PC-3 (cell line): Measurements from ENCODE around the gene RFXANK. TPM values are rescaled to one million over a fixed set of nuclear protein-coding genes. Genes with fewer than 3 reads are reported as not detected.

ENCODE experiments used
- ATAC-seq: fragments of 200-7000 bp; cut with Tn5 transposase; 2 replicates; pipeline ENCODE4 v1.9.1; 2020; ENCODE audit warnings: mild to moderate bottlenecking, moderate library complexity
- BruUV-seq: library from RNA; stranded (reverse); fragments of 400-500 nt; replicated peaks from 2 replicates; lab custom pipeline; 2021; lab: Mats Ljungman, UMichigan
- CTCF ChIA-PET: fragments of 300-600 bp; sonication (Branson Sonifier 250); formaldehyde crosslinking; loops from one replicate; lab custom pipeline; 2022; ENCODE audit warnings: antibody characterized with exemption; lab: Charles Lee
- POLR2A ChIA-PET: fragments of 300-600 bp; sonication (Branson Sonifier 250); formaldehyde crosslinking; loops from one replicate; lab custom pipeline; 2022; ENCODE audit warnings: antibody characterized with exemption; ENCODE audit not compliant: unreplicated experiment; lab: Charles Lee
- DNase-seq: peaks from one replicate; pipeline ENCODE4 v3.0.0-alpha.2; 2015
- H2AFZ ChIP-seq: fragments of 300-600 bp; sonication (generic); 2 replicates; pipeline ENCODE4 v1.6.0; 2016; ENCODE audit warnings: antibody characterized with exemption, low read length
- H3F3A ChIP-seq: fragments of 300-600 bp; sonication (generic); one replicate; pipeline ENCODE4 v1.6.0; 2017; ENCODE audit warnings: antibody characterized with exemption, low read length, control low read depth, mild to moderate bottlenecking; ENCODE audit not compliant: unreplicated experiment
- H3K27ac ChIP-seq: fragments of 300-600 bp; sonication (generic); 2 replicates; pipeline ENCODE4 v1.5.1; 2016; ENCODE audit warnings: mild to moderate bottlenecking, low read length
- H3K27me3 ChIP-seq: fragments of 300-600 bp; sonication (generic); 2 replicates; pipeline ENCODE4 v1.6.1; 2016; ENCODE audit warnings: low read length, mixed read lengths
- H3K36me3 ChIP-seq: fragments of 300-600 bp; sonication (generic); 2 replicates; pipeline ENCODE4 v1.6.1; 2016; ENCODE audit warnings: low read depth, mixed run types, low read length, mixed read lengths
- H3K4me1 ChIP-seq: fragments of 300-600 bp; sonication (generic); 2 replicates; pipeline ENCODE4 v1.5.1; 2016; ENCODE audit warnings: low read length; ENCODE audit not compliant: insufficient read depth
- H3K4me2 ChIP-seq: fragments of 300-600 bp; sonication (generic); 2 replicates; pipeline ENCODE4 v1.6.0; 2016; ENCODE audit warnings: low read length
- H3K4me3 ChIP-seq: fragments of 300-600 bp; sonication (generic); 2 replicates; pipeline ENCODE4 v1.5.1; 2016; ENCODE audit warnings: mild to moderate bottlenecking, low read length, mixed read lengths
- H3K79me2 ChIP-seq: fragments of 300-600 bp; sonication (generic); 2 replicates; pipeline ENCODE4 v1.6.1; 2017; ENCODE audit warnings: low read length, mixed read lengths
- H3K9ac ChIP-seq: fragments of 300-600 bp; sonication (generic); 2 replicates; pipeline ENCODE4 v1.6.0; 2016; ENCODE audit warnings: mild to moderate bottlenecking, low read length
- H3K9me2 ChIP-seq: fragments of 300-600 bp; sonication (generic); replicated peaks from 2 replicates; pipeline ENCODE4 v1.6.1; 2016; ENCODE audit warnings: mixed run types, low read length, mixed read lengths
- H3K9me3 ChIP-seq: fragments of 300-600 bp; sonication (generic); 2 replicates; pipeline ENCODE4 v1.6.1; 2016; ENCODE audit warnings: low read length, mixed read lengths
- H4K20me1 ChIP-seq: fragments of 300-600 bp; sonication (generic); 2 replicates; pipeline ENCODE4 v1.6.1; 2016; ENCODE audit warnings: low read length, mixed read lengths
- EZH2 ChIP-seq: fragments of 300-600 bp; sonication (generic); IDR thresholded peaks from one replicate; pipeline ENCODE4 v1.6.1; 2017; ENCODE audit warnings: antibody characterized with exemption, mild to moderate bottlenecking, low read length; ENCODE audit not compliant: unreplicated experiment
- EZH2phosphoT487 ChIP-seq: fragments of 300-600 bp; sonication (generic); IDR thresholded peaks from 2 replicates; pipeline ENCODE4 v1.6.1; 2018; ENCODE audit warnings: mild to moderate bottlenecking, antibody characterized with exemption, low read length, borderline replicate concordance
- intact Hi-C: fragments of 100-400 bp; cut with micrococcal nuclease; formaldehyde crosslinking; loops from 2 replicates; pipeline ENCODE4 v1.9.0; 2023
- total RNA-seq: library from RNA; depleted of rRNA; stranded (reverse); fragments of >200 nt; gene quantifications from 2 replicates; pipeline ENCODE4 v1.2.3, GENCODE V29; 2014
- TF ChIP-seq, protein P1 (sequence below): fragments of 300-600 bp; sonication (generic); conservative IDR thresholded peaks from 2 replicates; pipeline ENCODE4 v1.5.1; 2017; ENCODE audit warnings: antibody characterized with exemption, low read depth, mild to moderate bottlenecking, low read length

RFXANK gene
- total RNA-seq, 1 experiment from 2014 or later = 88.5 TPM

DNA sequence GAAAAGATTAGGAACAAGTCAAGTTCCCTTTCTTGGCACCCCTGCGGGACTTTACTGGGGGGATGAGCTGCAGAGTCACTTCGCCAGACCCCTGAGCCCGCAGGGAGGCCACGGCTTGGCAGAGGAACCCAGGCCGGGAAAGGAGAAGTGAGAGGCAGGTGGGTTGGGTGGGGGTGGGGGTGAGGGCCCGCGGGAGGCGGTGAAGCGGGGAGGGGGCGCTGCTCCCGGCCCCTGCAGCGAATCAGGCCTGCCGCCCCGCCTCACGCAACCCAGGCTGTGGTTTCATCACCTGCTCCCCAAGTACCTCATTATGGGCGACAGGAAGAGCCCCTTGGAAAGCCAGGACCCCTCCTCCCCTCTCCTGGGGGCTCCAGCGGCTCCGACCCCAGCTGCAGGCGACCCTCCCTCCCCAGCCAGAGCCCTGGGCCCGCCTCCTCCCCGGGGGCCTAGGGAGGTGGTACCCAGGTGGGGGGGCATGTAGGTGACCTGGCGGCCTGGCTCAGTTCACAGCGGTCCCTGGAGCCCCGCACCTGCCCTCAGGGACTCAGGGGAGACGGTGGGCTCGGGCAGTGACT, 31.5 kb upstream of the RFXANK start:
- H3K27me3 ChIP-seq = no peaks in the 10 kb centered on the region
- DNase-seq = no peak
- H3F3A ChIP-seq = no peaks in the 10 kb centered on the region
- no peaks in the 10 kb centered on the region for H4K20me1 ChIP-seq
- TF ChIP-seq, protein P1, sequence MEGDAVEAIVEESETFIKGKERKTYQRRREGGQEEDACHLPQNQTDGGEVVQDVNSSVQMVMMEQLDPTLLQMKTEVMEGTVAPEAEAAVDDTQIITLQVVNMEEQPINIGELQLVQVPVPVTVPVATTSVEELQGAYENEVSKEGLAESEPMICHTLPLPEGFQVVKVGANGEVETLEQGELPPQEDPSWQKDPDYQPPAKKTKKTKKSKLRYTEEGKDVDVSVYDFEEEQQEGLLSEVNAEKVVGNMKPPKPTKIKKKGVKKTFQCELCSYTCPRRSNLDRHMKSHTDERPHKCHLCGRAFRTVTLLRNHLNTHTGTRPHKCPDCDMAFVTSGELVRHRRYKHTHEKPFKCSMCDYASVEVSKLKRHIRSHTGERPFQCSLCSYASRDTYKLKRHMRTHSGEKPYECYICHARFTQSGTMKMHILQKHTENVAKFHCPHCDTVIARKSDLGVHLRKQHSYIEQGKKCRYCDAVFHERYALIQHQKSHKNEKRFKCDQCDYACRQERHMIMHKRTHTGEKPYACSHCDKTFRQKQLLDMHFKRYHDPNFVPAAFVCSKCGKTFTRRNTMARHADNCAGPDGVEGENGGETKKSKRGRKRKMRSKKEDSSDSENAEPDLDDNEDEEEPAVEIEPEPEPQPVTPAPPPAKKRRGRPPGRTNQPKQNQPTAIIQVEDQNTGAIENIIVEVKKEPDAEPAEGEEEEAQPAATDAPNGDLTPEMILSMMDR = no peak
- no peak for TF ChIP-seq EZH2
- no peak for TF ChIP-seq EZH2phosphoT487
- CTCF ChIA-PET = no interaction called here
- no peak overlapping the region for H2AFZ ChIP-seq
- H3K9me2 ChIP-seq = no peaks in the 10 kb centered on the region
- intact Hi-C loops = no loop called here
- POLR2A ChIA-PET = no interaction called here
- H3K9ac ChIP-seq = no peak overlapping the region
- no peak overlapping the region for H3K4me2 ChIP-seq
- BruUV-seq = no TSS peak
- no peak overlapping the region for H3K27ac ChIP-seq
- ATAC-seq = no peak
- H3K4me3 ChIP-seq = no peak overlapping the region
- no peaks in the 10 kb centered on the region for H3K79me2 ChIP-seq
- H3K36me3 ChIP-seq = no peaks in the 10 kb centered on the region
- H3K4me1 ChIP-seq = no peaks in the 10 kb centered on the region
- no peaks in the 10 kb centered on the region for H3K9me3 ChIP-seq

GRCh38 chr19:19162495-19162894, 29.6 kb upstream of the RFXANK start:
- no peak overlapping the region for H3K27ac ChIP-seq
- no peaks in the 10 kb centered on the region for H4K20me1 ChIP-seq

DNA sequence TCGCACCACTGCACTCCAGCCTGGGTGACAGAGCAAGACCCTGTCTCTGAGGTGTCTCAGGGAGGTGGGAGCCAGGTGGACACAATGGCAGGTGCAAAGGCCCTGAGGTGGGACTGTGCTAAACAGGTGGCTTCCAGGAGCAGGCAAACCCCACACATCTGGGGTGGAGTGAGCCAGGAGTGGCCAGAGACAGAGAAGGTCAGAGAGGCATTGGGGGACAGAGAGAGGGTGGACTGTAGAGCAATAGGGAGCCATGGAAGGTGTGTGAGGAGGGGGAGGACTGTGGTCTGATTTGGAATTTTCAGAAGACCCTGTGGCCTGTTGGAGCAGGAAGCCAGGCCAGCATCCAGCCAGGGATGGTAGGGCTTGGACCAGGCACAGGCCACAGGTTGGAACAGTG, 26.7 kb upstream of the RFXANK start:
- Histone ChIP-seq H3K9ac (no peak overlapping the region), H3K9me2 (no peaks in the 10 kb centered on the region), H3K9me3 (no peaks in the 10 kb centered on the region), H3K4me3 (no peak overlapping the region), H3K27me3 (no peaks in the 10 kb centered on the region), H3K79me2 (no peaks in the 10 kb centered on the region), H3K4me1 (no peaks in the 10 kb centered on the region), H3K27ac (no peak overlapping the region), H4K20me1 (no peaks in the 10 kb centered on the region), H3F3A (no peaks in the 10 kb centered on the region), H3K36me3 (no peaks in the 10 kb centered on the region), H3K4me2 (no peak overlapping the region), H2AFZ (no peak overlapping the region)
- no peak for ATAC-seq
- TF ChIP-seq EZH2 = no peak
- no peak for TF ChIP-seq EZH2phosphoT487
- TF ChIP-seq, protein P1 = no peak
- CTCF ChIA-PET = no interaction called here
- intact Hi-C loops = no loop called here
- POLR2A ChIA-PET = no interaction called here
- DNase-seq = no peak
- no TSS peak for BruUV-seq

More at GRCh38 chr19:19162495-19162894, 29.6 kb upstream of the RFXANK start:
- Histone ChIP-seq H3K9me3 (no peaks in the 10 kb centered on the region), H3K4me1 (no peaks in the 10 kb centered on the region), H3K4me2 (no peak overlapping the region), H3K79me2 (no peaks in the 10 kb centered on the region), H2AFZ (no peak overlapping the region), H3K27me3 (no peaks in the 10 kb centered on the region), H3F3A (no peaks in the 10 kb centered on the region), H3K4me3 (no peak overlapping the region), H3K9me2 (no peaks in the 10 kb centered on the region), H3K36me3 (no peaks in the 10 kb centered on the region), H3K9ac (no peak overlapping the region)
- intact Hi-C loops = no loop called here
- ChIA-PET CTCF (no interaction called here), POLR2A (no interaction called here)
- TF ChIP-seq, protein P1 = no peak
- TF ChIP-seq EZH2 = no peak
- no peak for TF ChIP-seq EZH2phosphoT487
- DNase-seq = no peak
- BruUV-seq = no TSS peak
- ATAC-seq = no peak
